Measurements from ENCODE around the gene MALT1.
"Not testable (repeated sequence)": the region's sequence is repeated elsewhere in the genome, so short reads cannot be mapped to it uniquely, and the experiment has no call there.

Gene MALT1

DNA sequence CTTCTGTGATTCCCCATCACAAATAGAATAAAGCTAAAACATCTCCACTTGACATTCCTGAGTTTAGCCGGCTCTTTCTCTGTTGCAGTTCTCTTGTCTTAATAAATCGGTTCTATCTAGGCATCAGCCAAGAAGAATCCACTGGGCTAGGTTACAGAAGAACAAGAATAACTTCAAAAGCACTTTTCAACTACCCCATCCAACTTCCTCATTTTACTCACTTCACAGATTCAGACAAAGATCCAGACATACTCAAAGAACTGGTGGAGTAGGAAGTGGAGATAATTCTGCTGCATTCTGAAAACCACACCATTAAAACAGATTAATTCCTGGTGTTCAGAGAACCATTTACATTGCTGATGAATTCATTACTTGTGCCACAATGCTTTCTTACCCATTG lies 32.8 kb upstream of the MALT1 start:
- Histone ChIP-seq H3K9me3 (ENCODE audit: control insufficient read depth in 5 of 5, low read length in 5 of 5) (no peaks in the 10 kb centered on the region), H3K9ac (ENCODE audit: low read length in 5 of 5) (no peak overlapping the region), H3K4me3 (ENCODE audit: low read depth in 1 of 5, low read length in 5 of 5) (no peak overlapping the region), H3K27me3 (ENCODE audit: control insufficient read depth in 5 of 5, insufficient read depth in 4 of 5, low read length in 5 of 5) (no peaks in the 10 kb centered on the region), H3K27ac (ENCODE audit: low read depth, low read length) (no peak overlapping the region), H3K4me1 (ENCODE audit: control insufficient read depth in 5 of 5, insufficient read depth in 5 of 5, low read length in 5 of 5) (peaks cover 0 to 8% (median 3%) of the 10 kb centered on the region in 5 donors), H3K36me3 (ENCODE audit: control insufficient read depth in 5 of 5, insufficient read depth in 5 of 5, low read length in 5 of 5) (no peaks in the 10 kb centered on the region)

DNA sequence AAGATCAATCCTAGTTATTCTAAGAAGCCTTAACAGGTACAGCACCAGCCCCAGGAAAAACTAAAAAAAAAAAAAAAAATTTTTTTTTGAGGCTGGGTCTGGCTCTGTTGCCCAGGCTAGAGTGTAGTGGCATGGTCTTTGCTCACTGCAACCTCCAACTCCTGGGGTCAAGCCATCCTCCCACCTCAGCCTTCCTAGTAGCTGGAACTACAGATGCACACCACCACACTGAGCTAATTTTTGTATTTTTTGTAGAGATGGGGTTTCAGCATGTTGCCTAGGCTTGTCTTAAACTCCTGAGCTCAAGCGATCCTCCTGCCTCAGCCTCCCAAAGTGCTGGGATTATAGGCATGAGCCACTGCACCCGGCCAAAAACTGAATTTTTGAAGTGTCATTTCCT lies 32.0 kb upstream of the MALT1 start:
- peaks cover 0 to 8% (median 3%) of the 10 kb centered on the region in 5 donors for H3K4me1 ChIP-seq (ENCODE audit: control insufficient read depth in 5 of 5, insufficient read depth in 5 of 5, low read length in 5 of 5)
- no peak overlapping the region for H3K4me3 ChIP-seq (ENCODE audit: low read depth in 1 of 5, low read length in 5 of 5)
- no peak overlapping the region for H3K27ac ChIP-seq (ENCODE audit: low read depth, low read length)
- no peaks in the 10 kb centered on the region for H3K9me3 ChIP-seq (ENCODE audit: control insufficient read depth in 5 of 5, low read length in 5 of 5)
- no peaks in the 10 kb centered on the region for H3K27me3 ChIP-seq (ENCODE audit: control insufficient read depth in 5 of 5, insufficient read depth in 4 of 5, low read length in 5 of 5)
- H3K36me3 ChIP-seq (ENCODE audit: control insufficient read depth in 5 of 5, insufficient read depth in 5 of 5, low read length in 5 of 5), result no peaks in the 10 kb centered on the region
- H3K9ac ChIP-seq (ENCODE audit: low read length in 5 of 5), result no peak overlapping the region

DNA sequence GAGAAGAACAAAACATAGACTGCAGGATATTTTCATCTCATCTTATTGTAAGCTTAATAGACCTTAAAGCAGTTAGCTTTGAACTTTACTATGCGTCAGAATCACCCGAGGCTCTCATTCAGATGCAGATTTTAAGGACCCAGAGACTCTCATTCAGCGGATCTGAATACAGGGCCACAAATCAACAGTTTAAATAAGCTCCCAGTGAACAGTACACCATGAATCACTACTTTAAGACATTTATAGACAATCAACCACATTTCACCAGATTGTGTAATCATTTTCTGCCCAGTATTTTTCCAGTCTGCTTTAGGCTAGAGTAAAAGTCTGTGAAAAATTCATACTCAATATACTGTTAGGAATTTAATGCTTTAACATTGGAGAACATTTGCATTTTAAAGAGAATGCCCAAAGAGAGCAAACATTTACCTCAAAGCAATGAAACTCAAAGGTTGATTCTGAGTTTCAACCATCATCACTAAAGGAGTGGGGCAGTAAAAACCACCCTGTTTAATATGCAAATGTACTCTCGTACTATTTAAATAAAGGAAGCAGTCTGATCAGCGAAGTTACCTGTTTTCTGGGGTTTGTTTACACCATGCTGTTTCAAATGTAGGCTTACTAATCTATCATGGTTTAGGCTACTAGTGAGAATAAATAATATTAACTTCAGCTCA lies 31.4 kb upstream of the MALT1 start:
- no peak overlapping the region for H3K4me3 ChIP-seq (ENCODE audit: low read depth in 1 of 5, low read length in 5 of 5)
- no peak overlapping the region for H3K9ac ChIP-seq (ENCODE audit: low read length in 5 of 5)
- H3K36me3 ChIP-seq (ENCODE audit: control insufficient read depth in 5 of 5, insufficient read depth in 5 of 5, low read length in 5 of 5), result no peaks in the 10 kb centered on the region
- H3K27ac ChIP-seq (ENCODE audit: low read depth, low read length), result no peak overlapping the region
- no peaks in the 10 kb centered on the region for H3K9me3 ChIP-seq (ENCODE audit: control insufficient read depth in 5 of 5, low read length in 5 of 5)
- H3K4me1 ChIP-seq (ENCODE audit: control insufficient read depth in 5 of 5, insufficient read depth in 5 of 5, low read length in 5 of 5), result peaks cover 0 to 8% (median 3%) of the 10 kb centered on the region in 5 donors
- no peaks in the 10 kb centered on the region for H3K27me3 ChIP-seq (ENCODE audit: control insufficient read depth in 5 of 5, insufficient read depth in 4 of 5, low read length in 5 of 5)

DNA sequence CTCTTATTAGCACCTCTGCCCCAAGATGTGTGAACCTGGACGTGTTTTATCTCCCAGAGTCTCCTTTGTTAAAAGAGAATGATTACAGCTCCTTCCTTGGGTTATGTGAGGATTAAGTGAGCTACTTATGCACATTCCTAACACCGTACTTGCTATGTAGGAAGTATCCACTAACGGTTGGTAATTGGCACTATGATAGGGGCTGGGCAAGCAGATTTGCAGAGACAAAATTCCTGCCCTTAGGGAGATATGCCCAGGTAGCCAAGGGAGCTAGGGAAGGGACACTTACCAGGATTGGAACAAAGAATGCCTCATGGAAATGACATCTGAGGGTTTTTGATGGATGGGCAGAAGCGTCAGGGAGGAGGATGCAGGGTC lies 30.8 kb upstream of the MALT1 start:
- no peak overlapping the region for H3K27ac ChIP-seq (ENCODE audit: low read depth, low read length)
- H3K4me1 ChIP-seq (ENCODE audit: control insufficient read depth in 5 of 5, insufficient read depth in 5 of 5, low read length in 5 of 5), result peaks cover 0 to 8% (median 3%) of the 10 kb centered on the region in 5 donors
- no peaks in the 10 kb centered on the region for H3K36me3 ChIP-seq (ENCODE audit: control insufficient read depth in 5 of 5, insufficient read depth in 5 of 5, low read length in 5 of 5)
- no peaks in the 10 kb centered on the region for H3K9me3 ChIP-seq (ENCODE audit: control insufficient read depth in 5 of 5, low read length in 5 of 5)
- H3K27me3 ChIP-seq (ENCODE audit: control insufficient read depth in 5 of 5, insufficient read depth in 4 of 5, low read length in 5 of 5), result no peaks in the 10 kb centered on the region
- no peak overlapping the region for H3K4me3 ChIP-seq (ENCODE audit: low read depth in 1 of 5, low read length in 5 of 5)
- no peak overlapping the region for H3K9ac ChIP-seq (ENCODE audit: low read length in 5 of 5)

DNA sequence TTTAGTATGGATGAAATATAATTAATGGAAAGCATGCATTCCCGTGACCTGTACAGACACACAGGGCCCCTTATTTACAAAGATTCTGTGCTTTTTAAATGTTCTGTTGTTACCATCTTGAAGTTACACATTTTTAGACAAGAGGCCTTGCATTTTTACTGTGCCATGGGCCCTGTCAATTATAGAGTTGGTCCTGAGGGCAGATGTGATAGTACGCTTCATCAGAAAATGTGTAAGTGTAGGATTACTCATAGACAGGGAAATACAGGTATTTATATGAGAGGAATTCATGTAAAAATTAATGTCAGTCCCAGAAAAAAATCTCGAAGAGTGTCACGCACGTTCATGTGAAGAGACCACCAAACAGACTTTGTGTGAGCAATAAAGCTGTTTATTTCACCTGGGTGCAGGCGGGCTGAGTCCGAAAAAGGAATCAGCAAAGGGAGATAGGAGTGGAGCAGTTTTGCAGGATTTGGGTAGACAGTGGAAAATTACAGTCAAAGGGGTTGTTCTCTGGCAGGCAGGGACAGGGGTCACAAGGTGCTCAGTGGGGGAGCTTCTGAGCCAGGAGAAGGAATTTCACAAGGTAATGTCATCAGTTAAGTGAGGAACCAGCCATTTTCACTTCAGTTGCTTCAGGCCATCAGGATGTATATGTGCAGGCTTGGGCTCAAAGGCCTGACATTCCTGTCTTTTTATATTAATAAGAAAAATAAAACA lies 30.2 kb upstream of the MALT1 start:
- no peaks in the 10 kb centered on the region for H3K27me3 ChIP-seq (ENCODE audit: control insufficient read depth in 5 of 5, insufficient read depth in 4 of 5, low read length in 5 of 5)
- no peaks in the 10 kb centered on the region for H3K9me3 ChIP-seq (ENCODE audit: control insufficient read depth in 5 of 5, low read length in 5 of 5)
- H3K4me1 ChIP-seq (ENCODE audit: control insufficient read depth in 5 of 5, insufficient read depth in 5 of 5, low read length in 5 of 5), result peaks cover 0 to 8% (median 3%) of the 10 kb centered on the region in 5 donors
- H3K36me3 ChIP-seq (ENCODE audit: control insufficient read depth in 5 of 5, insufficient read depth in 5 of 5, low read length in 5 of 5), result no peaks in the 10 kb centered on the region
- H3K9ac ChIP-seq (ENCODE audit: low read length in 5 of 5), result no peak overlapping the region
- no peak overlapping the region for H3K4me3 ChIP-seq (ENCODE audit: low read depth in 1 of 5, low read length in 5 of 5)
- H3K27ac ChIP-seq (ENCODE audit: low read depth, low read length), result no peak overlapping the region

DNA sequence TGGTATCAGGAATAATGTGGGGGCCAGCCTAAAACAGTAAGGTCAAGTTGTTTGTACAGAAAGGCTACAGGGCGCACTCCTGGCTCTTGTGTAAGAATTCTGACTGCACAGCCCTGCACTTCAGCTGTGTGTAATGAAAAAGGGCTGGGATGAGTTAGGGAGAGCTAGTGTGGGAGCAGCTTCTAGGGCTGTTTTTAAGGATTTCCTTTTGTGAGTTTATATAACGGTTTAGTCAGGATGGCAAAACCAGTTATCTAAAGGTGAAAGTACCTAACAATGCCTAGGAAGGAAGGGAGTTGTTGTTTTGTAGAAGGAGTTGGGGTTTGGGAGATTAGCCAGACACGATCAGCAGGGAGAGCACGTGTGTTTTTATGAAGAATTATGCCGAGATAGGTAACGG lies 27.7 kb upstream of the MALT1 start:
- not testable (repeated sequence) for H3K9me3 ChIP-seq (ENCODE audit: control insufficient read depth in 5 of 5, low read length in 5 of 5); H3K27ac ChIP-seq (ENCODE audit: low read depth, low read length); H3K4me1 ChIP-seq (ENCODE audit: control insufficient read depth in 5 of 5, insufficient read depth in 5 of 5, low read length in 5 of 5); H3K36me3 ChIP-seq (ENCODE audit: control insufficient read depth in 5 of 5, insufficient read depth in 5 of 5, low read length in 5 of 5); H3K4me3 ChIP-seq (ENCODE audit: low read depth in 1 of 5, low read length in 5 of 5); H3K9ac ChIP-seq (ENCODE audit: low read length in 5 of 5); H3K27me3 ChIP-seq (ENCODE audit: control insufficient read depth in 5 of 5, insufficient read depth in 4 of 5, low read length in 5 of 5)

DNA sequence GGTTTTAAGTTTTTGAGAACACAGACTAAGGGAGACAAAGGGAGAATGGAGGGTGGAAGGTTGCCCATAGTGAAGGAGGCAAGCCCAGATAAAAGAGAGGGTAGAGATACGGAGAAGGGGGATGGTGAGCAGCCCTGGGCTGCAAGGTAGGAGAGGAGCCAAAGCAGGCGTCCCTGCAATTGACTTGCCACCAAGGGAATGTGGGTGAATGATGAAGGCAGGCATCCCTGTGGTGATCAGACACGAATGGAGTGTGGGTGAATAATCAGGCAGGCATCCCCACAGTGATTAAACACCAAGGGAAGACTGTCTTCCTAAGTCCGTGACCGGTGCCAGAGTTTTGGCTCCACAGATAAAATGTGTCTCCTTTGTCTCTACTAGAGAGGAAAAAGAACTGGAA lies 25.9 kb upstream of the MALT1 start:
- peaks cover 0 to 4% (median 0%) of the 10 kb centered on the region in 5 donors for H3K4me1 ChIP-seq (ENCODE audit: control insufficient read depth in 5 of 5, insufficient read depth in 5 of 5, low read length in 5 of 5)
- H3K27ac ChIP-seq (ENCODE audit: low read depth, low read length), result no peak overlapping the region

DNA sequence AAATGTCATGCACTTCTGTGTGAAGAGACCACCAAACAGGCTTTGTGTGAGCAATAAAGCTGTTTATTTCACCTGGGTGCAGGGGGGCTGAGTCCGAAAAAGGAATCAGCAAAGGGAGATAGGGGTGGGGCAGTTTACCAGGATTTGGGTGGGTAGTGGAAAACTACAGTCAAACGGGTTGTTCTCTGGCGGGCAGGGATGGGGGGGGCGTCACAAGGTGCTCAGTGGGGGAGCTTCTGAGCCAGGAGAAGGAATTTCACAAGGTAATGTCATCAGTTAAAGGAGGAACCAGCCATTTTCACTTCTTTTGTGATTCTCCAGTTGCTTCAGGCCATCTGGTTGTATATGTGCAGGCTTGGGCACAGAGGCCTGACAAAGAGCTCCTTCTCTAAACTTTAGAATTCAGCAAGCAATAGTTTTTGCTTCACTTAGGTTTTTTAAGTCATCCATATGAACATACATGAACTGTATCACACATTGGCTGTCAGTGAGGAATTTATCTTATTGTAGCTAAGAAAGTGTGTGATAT lies 24.9 kb upstream of the MALT1 start:
- Histone ChIP-seq H3K9me3 (ENCODE audit: control insufficient read depth in 5 of 5, low read length in 5 of 5) (no peaks in the 10 kb centered on the region), H3K4me3 (ENCODE audit: low read depth in 1 of 5, low read length in 5 of 5) (no peak overlapping the region), H3K4me1 (ENCODE audit: control insufficient read depth in 5 of 5, insufficient read depth in 5 of 5, low read length in 5 of 5) (peaks cover 0 to 7% (median 0%) of the 10 kb centered on the region in 5 donors), H3K27ac (ENCODE audit: low read depth, low read length) (no peak overlapping the region), H3K36me3 (ENCODE audit: control insufficient read depth in 5 of 5, insufficient read depth in 5 of 5, low read length in 5 of 5) (no peaks in the 10 kb centered on the region), H3K9ac (ENCODE audit: low read length in 5 of 5) (no peak overlapping the region), H3K27me3 (ENCODE audit: control insufficient read depth in 5 of 5, insufficient read depth in 4 of 5, low read length in 5 of 5) (no peaks in the 10 kb centered on the region)

More for the DNA sequence above, 25.9 kb upstream of the MALT1 start:
- H3K27me3 ChIP-seq (ENCODE audit: control insufficient read depth in 5 of 5, insufficient read depth in 4 of 5, low read length in 5 of 5), result no peaks in the 10 kb centered on the region
- no peak overlapping the region for H3K4me3 ChIP-seq (ENCODE audit: low read depth in 1 of 5, low read length in 5 of 5)
- no peaks in the 10 kb centered on the region for H3K9me3 ChIP-seq (ENCODE audit: control insufficient read depth in 5 of 5, low read length in 5 of 5)
- no peaks in the 10 kb centered on the region for H3K36me3 ChIP-seq (ENCODE audit: control insufficient read depth in 5 of 5, insufficient read depth in 5 of 5, low read length in 5 of 5)
- H3K9ac ChIP-seq (ENCODE audit: low read length in 5 of 5), result no peak overlapping the region

DNA sequence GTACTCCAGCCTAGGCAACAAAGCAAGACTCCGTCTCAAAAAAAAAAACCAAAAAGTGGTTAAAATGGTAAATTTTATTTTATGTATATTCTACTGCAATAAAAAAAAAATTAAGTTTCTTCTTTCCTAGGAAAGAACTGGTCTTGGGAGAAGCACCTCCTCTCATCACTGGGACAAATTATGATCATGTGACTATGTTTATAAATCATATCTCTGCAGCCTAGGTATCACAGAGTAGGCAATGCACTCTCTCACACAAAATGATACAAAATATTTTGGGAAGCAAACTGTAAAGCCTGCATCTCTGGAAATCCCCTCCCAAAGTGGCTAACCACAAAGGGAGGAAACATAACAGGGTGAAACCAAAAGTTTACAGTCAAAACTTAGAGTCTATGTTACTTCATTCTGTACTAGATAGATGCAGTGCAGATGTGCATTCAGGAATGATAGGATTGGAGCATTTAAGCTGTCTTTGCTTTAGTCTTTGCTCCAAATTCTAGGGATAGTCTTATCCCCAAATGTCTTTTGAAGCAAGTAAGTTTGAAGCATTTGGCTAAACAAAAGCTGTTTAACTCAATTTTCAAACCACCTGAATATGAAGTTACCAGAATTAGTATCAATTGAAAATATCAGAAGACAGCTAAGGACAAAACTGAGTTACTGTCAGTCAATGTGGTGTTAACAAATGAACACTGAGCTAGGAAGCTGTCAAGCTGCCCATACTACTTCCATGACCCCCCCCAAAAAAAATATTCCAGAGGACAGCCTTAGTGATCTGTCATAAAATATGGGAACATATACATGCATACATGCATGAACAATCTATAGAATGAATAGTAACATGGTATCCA lies 21.1 kb upstream of the MALT1 start:
- peaks cover 0 to 7% (median 0%) of the 10 kb centered on the region in 5 donors for H3K4me1 ChIP-seq (ENCODE audit: control insufficient read depth in 5 of 5, insufficient read depth in 5 of 5, low read length in 5 of 5)
- H3K27ac ChIP-seq (ENCODE audit: low read depth, low read length), result no peak overlapping the region
- H3K9ac ChIP-seq (ENCODE audit: low read length in 5 of 5), result no peak overlapping the region
- H3K36me3 ChIP-seq (ENCODE audit: control insufficient read depth in 5 of 5, insufficient read depth in 5 of 5, low read length in 5 of 5), result no peaks in the 10 kb centered on the region
- no peak overlapping the region for H3K4me3 ChIP-seq (ENCODE audit: low read depth in 1 of 5, low read length in 5 of 5)
- H3K27me3 ChIP-seq (ENCODE audit: control insufficient read depth in 5 of 5, insufficient read depth in 4 of 5, low read length in 5 of 5), result no peaks in the 10 kb centered on the region
- no peaks in the 10 kb centered on the region for H3K9me3 ChIP-seq (ENCODE audit: control insufficient read depth in 5 of 5, low read length in 5 of 5)

DNA sequence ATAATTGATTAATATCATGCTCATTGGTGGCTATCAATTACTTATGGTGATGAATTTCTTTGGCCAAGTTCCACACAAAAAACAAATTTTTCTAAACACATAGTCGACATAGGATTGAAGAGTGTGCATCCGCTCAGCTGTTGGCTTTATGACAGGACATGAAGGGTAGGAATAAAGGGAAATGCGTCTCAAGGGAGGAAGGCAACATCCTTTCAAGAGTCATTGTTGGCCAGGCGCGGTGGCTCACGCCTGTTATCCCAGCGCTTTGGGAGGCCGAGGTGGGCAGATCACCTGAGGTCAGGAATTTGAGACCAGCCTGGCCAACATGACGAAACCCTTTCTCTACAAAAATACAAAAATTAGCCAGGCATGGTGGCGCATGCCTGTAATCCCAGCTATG lies 20.4 kb upstream of the MALT1 start:
- H3K4me1 ChIP-seq (ENCODE audit: control insufficient read depth in 5 of 5, insufficient read depth in 5 of 5, low read length in 5 of 5); H3K36me3 ChIP-seq (ENCODE audit: control insufficient read depth in 5 of 5, insufficient read depth in 5 of 5, low read length in 5 of 5); H3K27me3 ChIP-seq (ENCODE audit: control insufficient read depth in 5 of 5, insufficient read depth in 4 of 5, low read length in 5 of 5); H3K27ac ChIP-seq (ENCODE audit: low read depth, low read length); H3K9ac ChIP-seq (ENCODE audit: low read length in 5 of 5); H3K4me3 ChIP-seq (ENCODE audit: low read depth in 1 of 5, low read length in 5 of 5); H3K9me3 ChIP-seq (ENCODE audit: control insufficient read depth in 5 of 5, low read length in 5 of 5): not testable (repeated sequence)

All from subcutaneous abdominal adipose tissue (tissue), 5 donors.